ENCODE data around the gene ACP1.

Gene ACP1

DNA sequence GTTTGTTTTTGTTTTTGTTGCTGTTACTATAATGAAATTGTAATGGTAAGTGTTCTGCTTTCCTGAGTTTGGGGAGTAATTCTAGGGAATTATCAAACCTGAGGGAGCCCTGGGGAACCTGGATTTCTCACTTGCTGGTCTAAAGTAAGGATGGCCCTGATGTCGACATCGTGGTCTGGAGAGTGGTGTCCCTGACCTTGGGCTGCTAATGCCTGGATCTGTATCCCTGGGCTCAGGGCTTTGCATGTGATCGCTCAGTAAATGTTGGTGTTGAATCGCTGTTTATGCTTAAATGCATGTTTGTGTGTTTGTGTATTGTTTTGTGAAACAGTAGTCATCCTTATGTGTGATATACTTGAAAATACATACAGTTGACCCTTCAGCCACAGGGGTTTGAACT, 6.1 kb downstream of the ACP1 start:
- no peak overlapping the region for H3K27ac ChIP-seq
- H3K4me3 ChIP-seq (ENCODE audit: low read depth, low read length), result no peak overlapping the region
- peaks cover 52% of the 10 kb centered on the region for H3K79me2 ChIP-seq
- TF ChIP-seq, protein P1, sequence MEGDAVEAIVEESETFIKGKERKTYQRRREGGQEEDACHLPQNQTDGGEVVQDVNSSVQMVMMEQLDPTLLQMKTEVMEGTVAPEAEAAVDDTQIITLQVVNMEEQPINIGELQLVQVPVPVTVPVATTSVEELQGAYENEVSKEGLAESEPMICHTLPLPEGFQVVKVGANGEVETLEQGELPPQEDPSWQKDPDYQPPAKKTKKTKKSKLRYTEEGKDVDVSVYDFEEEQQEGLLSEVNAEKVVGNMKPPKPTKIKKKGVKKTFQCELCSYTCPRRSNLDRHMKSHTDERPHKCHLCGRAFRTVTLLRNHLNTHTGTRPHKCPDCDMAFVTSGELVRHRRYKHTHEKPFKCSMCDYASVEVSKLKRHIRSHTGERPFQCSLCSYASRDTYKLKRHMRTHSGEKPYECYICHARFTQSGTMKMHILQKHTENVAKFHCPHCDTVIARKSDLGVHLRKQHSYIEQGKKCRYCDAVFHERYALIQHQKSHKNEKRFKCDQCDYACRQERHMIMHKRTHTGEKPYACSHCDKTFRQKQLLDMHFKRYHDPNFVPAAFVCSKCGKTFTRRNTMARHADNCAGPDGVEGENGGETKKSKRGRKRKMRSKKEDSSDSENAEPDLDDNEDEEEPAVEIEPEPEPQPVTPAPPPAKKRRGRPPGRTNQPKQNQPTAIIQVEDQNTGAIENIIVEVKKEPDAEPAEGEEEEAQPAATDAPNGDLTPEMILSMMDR (IDR thresholded peaks at IDR 0.05), result no peak
- no peak overlapping the region for H3K4me2 ChIP-seq (ENCODE audit: low read length)
- no peaks in the 10 kb centered on the region for H3K36me3 ChIP-seq (ENCODE audit: control insufficient read depth, insufficient read depth, low read length)
- H3K9me3 ChIP-seq (ENCODE audit: control insufficient read depth, low read length), result no peaks in the 10 kb centered on the region
- no peaks in the 10 kb centered on the region for H3K27me3 ChIP-seq (ENCODE audit: control insufficient read depth, insufficient read depth, low read length)
- no peak overlapping the region for H2AFZ ChIP-seq
- H3K9ac ChIP-seq, result no peak overlapping the region
- H3K4me1 ChIP-seq, result peaks cover 8% of the 10 kb centered on the region

DNA sequence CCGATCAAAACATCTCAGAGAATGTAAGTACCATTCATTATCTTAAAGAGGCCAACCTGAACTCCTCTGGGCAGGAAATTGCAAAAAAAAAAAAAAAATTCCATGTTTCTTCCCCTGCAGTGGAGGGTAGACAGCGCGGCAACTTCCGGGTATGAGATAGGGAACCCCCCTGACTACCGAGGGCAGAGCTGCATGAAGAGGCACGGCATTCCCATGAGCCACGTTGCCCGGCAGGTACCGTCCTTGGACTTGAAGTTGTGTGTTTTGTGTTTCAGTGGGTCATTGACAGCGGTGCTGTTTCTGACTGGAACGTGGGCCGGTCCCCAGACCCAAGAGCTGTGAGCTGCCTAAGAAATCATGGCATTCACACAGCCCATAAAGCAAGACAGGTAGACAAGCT, 7.2 kb downstream of the ACP1 start:
- Histone ChIP-seq H3K27ac (no peak overlapping the region), H3K4me2 (ENCODE audit: low read length) (no peak overlapping the region), H3K9me3 (ENCODE audit: control insufficient read depth, low read length) (no peaks in the 10 kb centered on the region), H3K27me3 (ENCODE audit: control insufficient read depth, insufficient read depth, low read length) (no peaks in the 10 kb centered on the region), H3K9ac (no peak overlapping the region), H3K36me3 (ENCODE audit: control insufficient read depth, insufficient read depth, low read length) (no peaks in the 10 kb centered on the region), H3K4me3 (ENCODE audit: low read depth, low read length) (no peak overlapping the region), H3K79me2 (peaks cover 47% of the 10 kb centered on the region), H3K4me1 (no peaks in the 10 kb centered on the region), H2AFZ (no peak overlapping the region)
- TF ChIP-seq, protein P1 (IDR thresholded peaks at IDR 0.05), result no peak

DNA sequence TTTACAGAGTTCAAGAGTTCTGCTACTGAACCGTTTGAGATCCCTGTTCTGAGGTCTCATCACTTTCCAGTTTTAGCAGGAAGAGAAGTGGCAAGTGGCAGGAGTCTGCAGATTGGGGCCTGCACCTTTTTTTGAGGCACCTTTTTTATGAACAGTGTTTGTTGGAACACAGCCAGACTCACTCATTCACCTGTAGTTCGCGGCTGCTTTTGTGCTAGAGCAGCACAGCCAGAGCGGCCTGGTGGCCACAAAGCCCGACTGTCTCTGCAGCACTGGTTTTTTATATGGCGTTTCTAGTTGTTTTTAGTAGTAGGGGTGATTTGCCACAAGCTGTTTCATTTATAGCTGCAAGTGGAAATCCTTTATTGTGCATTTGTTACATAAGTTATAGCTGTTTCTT, 8.6 kb downstream of the ACP1 start:
- Histone ChIP-seq H3K9ac (no peak overlapping the region), H3K4me3 (ENCODE audit: low read depth, low read length) (no peak overlapping the region), H3K79me2 (peaks cover 35% of the 10 kb centered on the region), H3K27ac (no peak overlapping the region), H3K9me3 (ENCODE audit: control insufficient read depth, low read length) (no peaks in the 10 kb centered on the region), H3K36me3 (ENCODE audit: control insufficient read depth, insufficient read depth, low read length) (no peaks in the 10 kb centered on the region), H3K4me2 (ENCODE audit: low read length) (no peak overlapping the region), H3K4me1 (no peaks in the 10 kb centered on the region), H2AFZ (no peak overlapping the region), H3K27me3 (ENCODE audit: control insufficient read depth, insufficient read depth, low read length) (no peaks in the 10 kb centered on the region)
- TF ChIP-seq, protein P1 (IDR thresholded peaks at IDR 0.05), result no peak

DNA sequence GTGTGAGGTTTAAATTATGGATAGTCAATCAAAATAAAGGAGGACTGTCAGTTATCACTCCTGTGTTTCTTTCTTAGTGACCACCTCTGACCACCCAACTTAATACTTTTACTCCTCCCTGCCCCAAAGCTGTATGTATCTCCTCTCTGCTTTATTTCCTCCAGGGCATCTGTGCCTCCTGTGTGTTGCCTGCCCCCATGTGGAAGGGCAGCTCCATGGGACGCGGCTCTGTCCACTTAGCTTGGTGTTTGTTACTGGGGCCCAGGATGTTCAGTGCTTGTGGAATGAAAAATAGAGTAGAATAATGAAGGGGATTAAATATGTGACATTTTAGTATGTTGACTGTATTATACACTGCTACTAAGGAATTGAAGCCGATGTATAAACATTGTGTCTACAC, 9.8 kb downstream of the ACP1 start:
- no peaks in the 10 kb centered on the region for H3K9me3 ChIP-seq (ENCODE audit: control insufficient read depth, low read length)
- H3K4me3 ChIP-seq (ENCODE audit: low read depth, low read length), result no peak overlapping the region
- no peak overlapping the region for H3K27ac ChIP-seq
- no peak overlapping the region for H3K4me2 ChIP-seq (ENCODE audit: low read length)
- H3K9ac ChIP-seq, result no peak overlapping the region
- no peak overlapping the region for H2AFZ ChIP-seq
- peaks cover 27% of the 10 kb centered on the region for H3K79me2 ChIP-seq
- no peaks in the 10 kb centered on the region for H3K4me1 ChIP-seq
- no peaks in the 10 kb centered on the region for H3K36me3 ChIP-seq (ENCODE audit: control insufficient read depth, insufficient read depth, low read length)
- TF ChIP-seq, protein P1 (IDR thresholded peaks at IDR 0.05), result no peak
- no peaks in the 10 kb centered on the region for H3K27me3 ChIP-seq (ENCODE audit: control insufficient read depth, insufficient read depth, low read length)

DNA sequence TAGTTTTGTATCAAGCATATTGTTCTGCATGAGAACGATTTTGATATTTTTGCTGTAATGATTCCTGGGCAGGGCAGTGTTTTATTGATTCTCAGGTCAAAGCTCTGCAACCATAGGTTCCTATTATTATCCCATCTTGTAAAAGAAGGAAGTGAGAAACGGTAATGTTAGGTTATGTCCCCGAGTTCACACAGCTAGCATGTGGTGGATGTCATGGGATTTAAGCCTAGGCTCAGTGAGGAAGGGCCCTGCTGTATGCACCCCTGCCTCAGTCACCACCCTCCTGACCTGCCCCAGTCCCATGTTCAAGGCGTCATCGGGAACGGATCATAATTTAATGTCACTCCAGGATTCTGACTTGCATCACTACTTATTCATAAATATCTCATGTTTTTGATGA, 10.7 kb downstream of the ACP1 start:
- TF ChIP-seq, protein P1 (IDR thresholded peaks at IDR 0.05), result no peak
- H3K27ac ChIP-seq, result no peak overlapping the region
- no peaks in the 10 kb centered on the region for H3K27me3 ChIP-seq (ENCODE audit: control insufficient read depth, insufficient read depth, low read length)
- no peak overlapping the region for H2AFZ ChIP-seq
- H3K36me3 ChIP-seq (ENCODE audit: control insufficient read depth, insufficient read depth, low read length), result no peaks in the 10 kb centered on the region
- H3K4me2 ChIP-seq (ENCODE audit: low read length), result no peak overlapping the region
- no peak overlapping the region for H3K9ac ChIP-seq
- no peaks in the 10 kb centered on the region for H3K4me1 ChIP-seq
- H3K79me2 ChIP-seq, result peaks cover 19% of the 10 kb centered on the region
- no peaks in the 10 kb centered on the region for H3K9me3 ChIP-seq (ENCODE audit: control insufficient read depth, low read length)
- H3K4me3 ChIP-seq (ENCODE audit: low read depth, low read length), result no peak overlapping the region
